DOHH2 (cell line): ENCODE results near the gene FAR2.

Experiments
- H3F3A ChIP-seq: fragments of 200-600 bp; sonication (generic), shearing (Covaris generic); 2 replicates; pipeline ENCODE4 v1.6.0; 2016; ENCODE audit warnings: antibody characterized with exemption, mild to moderate bottlenecking; ENCODE audit not compliant: control insufficient read depth, insufficient read depth
- H3K27ac ChIP-seq: fragments of 200-600 bp; sonication (generic); 2 replicates; pipeline ENCODE4 v1.5.1; 2014; ENCODE audit warnings: low read depth, mild to moderate bottlenecking, low read length, moderate library complexity
- H3K27me3 ChIP-seq: fragments of 200-600 bp; sonication (generic); 2 replicates; pipeline ENCODE4 v1.6.1; 2014; ENCODE audit warnings: mild to moderate bottlenecking, low read length, mixed read lengths; ENCODE audit not compliant: control insufficient read depth
- H3K36me3 ChIP-seq: fragments of 200-600 bp; sonication (generic); 2 replicates; pipeline ENCODE4 v1.6.1; 2014; ENCODE audit warnings: mild to moderate bottlenecking, low read length, moderate library complexity, mixed read lengths; ENCODE audit not compliant: control insufficient read depth
- H3K4me1 ChIP-seq: fragments of 200-600 bp; sonication (generic); 2 replicates; pipeline ENCODE4 v1.6.1; 2014; ENCODE audit warnings: mild to moderate bottlenecking, low read length, mixed read lengths; ENCODE audit not compliant: control insufficient read depth
- H3K4me2 ChIP-seq: fragments of 200-600 bp; sonication (generic); 2 replicates; pipeline ENCODE4 v1.6.0; 2014; ENCODE audit warnings: mild to moderate bottlenecking, low read length, moderate library complexity
- H3K4me3 ChIP-seq: fragments of 200-600 bp; sonication (generic); 2 replicates; pipeline ENCODE4 v1.5.1; 2014; ENCODE audit warnings: mild to moderate bottlenecking, low read length, mixed read lengths
- H3K79me2 ChIP-seq: fragments of 200-600 bp; sonication (generic); 2 replicates; pipeline ENCODE4 v1.6.1; 2014; ENCODE audit warnings: mild to moderate bottlenecking, low read length, mixed read lengths; ENCODE audit not compliant: control insufficient read depth
- H3K9me2 ChIP-seq: fragments of 200-600 bp; sonication (generic); replicated peaks from 2 replicates; pipeline ENCODE4 v1.6.1; 2014; ENCODE audit warnings: mild to moderate bottlenecking, low read length, mixed read lengths; ENCODE audit not compliant: control insufficient read depth
- H3K9me3 ChIP-seq: fragments of 200-600 bp; sonication (generic); 2 replicates; pipeline ENCODE4 v1.6.1; 2014; ENCODE audit warnings: antibody characterized with exemption, low read length, mixed read lengths; ENCODE audit not compliant: control insufficient read depth, insufficient read depth
- H4K20me1 ChIP-seq: fragments of 200-600 bp; sonication (generic); 2 replicates; pipeline ENCODE4 v1.6.0; 2014; ENCODE audit warnings: low read depth, mild to moderate bottlenecking, antibody characterized with exemption, low read length, moderate library complexity; ENCODE audit not compliant: control insufficient read depth, insufficient read depth
- EZH2phosphoT487 ChIP-seq: fragments of 200-600 bp; sonication (generic); IDR thresholded peaks from 2 replicates; pipeline ENCODE4 v1.6.1; 2017; ENCODE audit warnings: borderline replicate concordance, mild to moderate bottlenecking, antibody characterized with exemption, low read length, moderate library complexity, mixed read lengths
- TF ChIP-seq, protein P1 (sequence below): fragments of 200-600 bp; sonication (generic); IDR thresholded peaks from one replicate; pipeline ENCODE4 v1.5.1; 2014; ENCODE audit warnings: antibody characterized with exemption, mild to moderate bottlenecking, low read depth, low read length; ENCODE audit not compliant: poor library complexity, severe bottlenecking

FAR2 gene

DNA sequence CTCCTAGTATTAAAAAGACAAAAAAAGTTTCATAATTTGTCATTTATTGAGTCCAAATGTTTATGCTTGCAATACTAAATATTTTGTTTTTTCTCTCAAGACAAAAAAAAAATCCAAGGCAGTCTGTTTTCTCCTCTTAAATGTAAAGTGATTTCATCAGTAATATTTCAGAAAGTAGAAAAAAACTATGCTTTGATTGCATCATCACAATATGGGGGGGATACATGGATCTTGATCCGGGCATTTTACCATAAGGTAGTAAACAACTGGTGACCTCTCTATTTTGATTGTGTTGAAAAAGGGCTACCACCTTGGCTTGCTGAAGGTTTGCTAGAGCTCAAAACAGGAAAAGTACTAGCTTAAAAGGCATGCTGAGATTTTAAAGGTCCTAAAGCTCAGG lies 188.2 kb downstream of the FAR2 start:
- H3K9me3 ChIP-seq: no peaks in the 10 kb centered on the region
- no peaks in the 10 kb centered on the region for H3K9me2 ChIP-seq
- no peak overlapping the region for H3K27ac ChIP-seq
- no peak overlapping the region for H3K4me3 ChIP-seq
- TF ChIP-seq EZH2phosphoT487: no peak
- TF ChIP-seq, protein P1, sequence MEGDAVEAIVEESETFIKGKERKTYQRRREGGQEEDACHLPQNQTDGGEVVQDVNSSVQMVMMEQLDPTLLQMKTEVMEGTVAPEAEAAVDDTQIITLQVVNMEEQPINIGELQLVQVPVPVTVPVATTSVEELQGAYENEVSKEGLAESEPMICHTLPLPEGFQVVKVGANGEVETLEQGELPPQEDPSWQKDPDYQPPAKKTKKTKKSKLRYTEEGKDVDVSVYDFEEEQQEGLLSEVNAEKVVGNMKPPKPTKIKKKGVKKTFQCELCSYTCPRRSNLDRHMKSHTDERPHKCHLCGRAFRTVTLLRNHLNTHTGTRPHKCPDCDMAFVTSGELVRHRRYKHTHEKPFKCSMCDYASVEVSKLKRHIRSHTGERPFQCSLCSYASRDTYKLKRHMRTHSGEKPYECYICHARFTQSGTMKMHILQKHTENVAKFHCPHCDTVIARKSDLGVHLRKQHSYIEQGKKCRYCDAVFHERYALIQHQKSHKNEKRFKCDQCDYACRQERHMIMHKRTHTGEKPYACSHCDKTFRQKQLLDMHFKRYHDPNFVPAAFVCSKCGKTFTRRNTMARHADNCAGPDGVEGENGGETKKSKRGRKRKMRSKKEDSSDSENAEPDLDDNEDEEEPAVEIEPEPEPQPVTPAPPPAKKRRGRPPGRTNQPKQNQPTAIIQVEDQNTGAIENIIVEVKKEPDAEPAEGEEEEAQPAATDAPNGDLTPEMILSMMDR: no peak
- no peaks in the 10 kb centered on the region for H4K20me1 ChIP-seq
- H3K79me2 ChIP-seq: no peaks in the 10 kb centered on the region
- H3K4me2 ChIP-seq: no peak overlapping the region
- H3K27me3 ChIP-seq: no peaks in the 10 kb centered on the region
- no peaks in the 10 kb centered on the region for H3K4me1 ChIP-seq
- no peaks in the 10 kb centered on the region; the same call in 1 of the 2 replicates for H3F3A ChIP-seq
- H3K36me3 ChIP-seq: peaks cover 34% of the 10 kb centered on the region

DNA sequence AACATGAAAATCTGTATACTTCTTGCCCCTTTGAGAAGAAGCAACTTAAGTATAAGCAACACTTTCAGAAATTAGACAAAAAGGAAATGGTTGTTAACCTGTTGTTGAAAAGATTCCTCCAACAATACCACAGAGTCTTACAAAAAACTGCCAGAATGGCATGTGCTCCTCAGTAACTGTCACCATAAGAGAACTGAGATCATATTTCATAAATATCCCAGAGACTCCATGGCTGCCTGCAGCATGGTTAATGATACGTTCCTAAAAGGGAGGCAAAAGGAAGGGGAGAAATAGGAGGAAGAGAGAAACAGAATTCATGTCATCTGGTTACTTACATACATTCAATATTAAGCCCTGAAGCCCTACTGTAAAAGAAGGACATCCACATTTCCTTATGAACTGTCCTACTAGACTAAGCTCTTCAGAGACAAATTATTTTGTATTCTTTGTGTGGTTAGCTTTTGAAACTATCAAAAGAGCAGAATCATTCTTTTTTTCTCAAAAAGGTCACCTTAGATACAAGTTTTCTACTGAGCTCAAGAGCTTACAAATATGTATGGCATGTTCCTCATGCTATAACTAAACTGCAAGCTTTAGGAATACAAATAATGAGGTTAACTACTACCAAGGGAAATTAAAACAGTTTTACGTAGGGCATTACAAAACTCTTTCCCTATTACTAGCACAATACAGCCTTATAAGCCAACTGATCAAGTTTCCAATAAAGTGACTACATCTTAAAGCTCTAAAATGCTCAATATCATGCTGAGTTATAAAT lies 194.1 kb downstream of the FAR2 start:
- Histone ChIP-seq H3K4me3 (no peak overlapping the region), H3F3A (no peaks in the 10 kb centered on the region), H3K27me3 (no peaks in the 10 kb centered on the region), H3K9me2 (no peaks in the 10 kb centered on the region), H3K4me2 (no peak overlapping the region), H3K79me2 (no peaks in the 10 kb centered on the region), H4K20me1 (no peaks in the 10 kb centered on the region), H3K36me3 (peaks cover 68% of the 10 kb centered on the region), H3K27ac (no peak overlapping the region), H3K9me3 (no peaks in the 10 kb centered on the region), H3K4me1 (no peaks in the 10 kb centered on the region)
- no peak for TF ChIP-seq EZH2phosphoT487

DNA sequence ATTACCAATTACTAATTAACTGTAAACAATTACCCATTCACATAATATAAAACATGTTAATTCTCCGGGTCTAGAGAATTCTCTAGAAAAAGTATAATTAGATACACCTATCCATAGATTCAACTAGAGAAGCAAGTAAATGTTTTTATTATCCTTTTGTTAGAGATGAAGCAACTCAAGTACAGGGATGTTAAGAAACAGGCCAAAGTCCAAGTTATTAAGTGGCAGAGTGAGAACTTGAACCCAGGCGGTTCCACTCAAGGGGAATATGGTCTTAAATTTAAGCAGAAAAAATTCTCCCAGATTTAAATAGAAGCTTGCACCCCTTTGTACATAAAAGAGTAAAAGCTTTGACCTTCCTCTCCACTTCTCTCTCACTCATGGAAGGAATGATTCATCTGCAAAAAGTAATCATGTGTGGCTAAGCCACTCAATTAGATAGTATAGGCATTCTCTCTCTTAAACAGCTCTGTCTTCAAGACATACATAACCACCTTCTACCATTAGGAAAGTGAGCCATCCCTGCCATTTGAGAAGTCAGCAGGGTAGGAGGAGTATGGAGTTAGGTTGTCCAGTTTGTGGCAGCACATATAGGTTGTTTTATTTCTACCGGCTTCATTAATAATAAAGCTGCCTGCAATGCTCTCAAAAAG lies 197.8 kb downstream of the FAR2 start:
- H3K27ac ChIP-seq: no peak overlapping the region
- no peak for TF ChIP-seq EZH2phosphoT487
- TF ChIP-seq, protein P1: no peak
- H3K79me2 ChIP-seq: no peaks in the 10 kb centered on the region
- no peaks in the 10 kb centered on the region for H3F3A ChIP-seq
- H3K9me3 ChIP-seq: no peaks in the 10 kb centered on the region
- H3K4me3 ChIP-seq: no peak overlapping the region
- peaks cover 51% of the 10 kb centered on the region for H3K36me3 ChIP-seq
- H3K4me1 ChIP-seq: no peaks in the 10 kb centered on the region
- H3K27me3 ChIP-seq: no peaks in the 10 kb centered on the region
- H4K20me1 ChIP-seq: no peaks in the 10 kb centered on the region
- no peaks in the 10 kb centered on the region for H3K9me2 ChIP-seq
- H3K4me2 ChIP-seq: no peak overlapping the region

DNA sequence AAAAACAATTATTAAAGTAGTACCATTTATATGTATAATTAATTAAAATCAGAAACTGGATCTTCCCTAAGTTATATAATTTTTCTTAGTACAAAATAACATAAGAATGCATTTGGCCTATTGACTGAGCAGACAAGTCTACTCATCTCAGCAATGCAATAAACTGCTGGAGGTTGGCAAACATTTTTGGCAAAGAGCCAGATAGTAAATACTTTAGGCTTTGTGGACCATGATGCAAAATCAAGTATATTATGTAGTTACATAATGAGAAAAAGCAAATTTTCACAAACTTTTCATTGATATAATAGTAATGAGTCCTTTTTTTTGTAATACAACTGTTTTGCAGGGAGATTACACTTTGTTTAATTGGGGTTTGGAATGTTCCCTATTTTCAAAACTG lies 201.0 kb downstream of the FAR2 start:
- H3K9me2 ChIP-seq: no peaks in the 10 kb centered on the region
- no peaks in the 10 kb centered on the region for H4K20me1 ChIP-seq
- H3K27ac ChIP-seq: no peak overlapping the region
- no peaks in the 10 kb centered on the region for H3K79me2 ChIP-seq
- TF ChIP-seq EZH2phosphoT487: no peak
- TF ChIP-seq, protein P1: no peak
- no peak overlapping the region for H3K4me3 ChIP-seq
- H3K4me2 ChIP-seq: no peak overlapping the region
- H3F3A ChIP-seq: no peaks in the 10 kb centered on the region
- no peaks in the 10 kb centered on the region for H3K4me1 ChIP-seq
- peaks cover 40% of the 10 kb centered on the region for H3K36me3 ChIP-seq
- no peaks in the 10 kb centered on the region for H3K9me3 ChIP-seq
- H3K27me3 ChIP-seq: no peaks in the 10 kb centered on the region
